ENCODE results near the gene VPS13D.
"Not testable (repeated sequence)": the region's sequence is repeated elsewhere in the genome, so short reads cannot be mapped to it uniquely, and the experiment has no call there.

Gene VPS13D

DNA sequence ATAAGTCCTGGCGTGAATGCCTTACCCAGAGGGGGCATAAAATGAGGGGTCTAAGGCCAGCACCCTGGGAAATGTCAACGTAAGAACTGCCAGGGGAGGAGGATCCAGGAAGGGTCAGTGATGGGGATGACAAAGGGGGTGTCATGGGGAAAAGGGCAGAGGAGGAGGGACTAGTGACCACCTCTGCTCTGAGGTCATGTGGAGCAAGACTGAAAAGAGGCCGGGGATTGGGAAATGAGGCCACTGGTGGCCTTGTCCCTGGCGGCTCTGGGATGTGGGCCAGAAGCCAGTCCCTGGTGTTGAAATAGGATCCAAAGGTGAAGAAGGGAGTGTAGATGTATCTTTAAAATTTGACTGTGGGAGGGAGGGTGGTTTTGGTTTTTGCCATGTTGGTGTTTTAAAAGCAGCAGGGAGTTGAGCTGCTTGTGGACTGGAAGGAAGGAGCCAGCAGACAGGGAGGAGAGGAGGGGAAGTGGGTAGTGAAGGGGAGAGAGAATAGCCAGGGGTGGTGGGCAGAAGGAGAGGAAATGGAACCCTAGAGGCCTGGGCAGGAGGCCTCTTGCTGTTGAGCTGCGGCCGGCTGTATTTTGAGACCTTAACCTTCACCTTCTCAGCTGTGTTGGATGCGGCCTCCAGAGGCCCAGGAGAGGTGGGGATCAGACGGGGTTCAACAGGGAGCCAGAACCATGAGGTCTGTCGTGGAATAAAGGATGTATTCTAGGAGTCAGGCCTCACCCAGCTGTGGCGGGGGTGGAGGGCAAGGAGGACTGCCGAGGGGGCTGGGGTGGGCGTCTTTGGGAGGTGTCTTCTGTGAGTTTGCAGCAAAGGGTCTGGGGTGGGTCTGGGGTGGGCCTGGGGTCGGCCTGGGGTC, 295.7 kb downstream of the VPS13D start:
- DNase-seq: no peak

DNA sequence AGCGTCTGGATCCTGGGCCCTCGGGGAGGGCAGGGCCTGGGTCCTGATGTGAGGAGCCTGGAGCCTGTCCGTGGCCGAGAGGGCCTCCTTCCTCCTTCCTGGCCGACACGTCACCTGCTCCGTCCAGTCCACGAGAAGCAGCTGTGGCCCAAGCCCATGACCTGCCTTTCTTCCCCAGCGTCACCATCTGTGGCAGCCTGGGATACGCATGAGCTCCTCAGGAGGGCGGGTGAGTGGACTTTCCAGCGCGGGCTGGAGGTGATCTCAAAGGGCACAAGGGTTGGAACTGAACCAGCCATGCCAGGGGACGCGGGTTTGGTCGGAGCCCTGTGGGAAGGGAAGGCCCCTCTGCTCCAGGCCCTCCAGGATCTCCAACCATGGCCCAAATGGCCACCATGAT, 297.7 kb downstream of the VPS13D start:
- peak; percentile 94 for DNase-seq

DNA sequence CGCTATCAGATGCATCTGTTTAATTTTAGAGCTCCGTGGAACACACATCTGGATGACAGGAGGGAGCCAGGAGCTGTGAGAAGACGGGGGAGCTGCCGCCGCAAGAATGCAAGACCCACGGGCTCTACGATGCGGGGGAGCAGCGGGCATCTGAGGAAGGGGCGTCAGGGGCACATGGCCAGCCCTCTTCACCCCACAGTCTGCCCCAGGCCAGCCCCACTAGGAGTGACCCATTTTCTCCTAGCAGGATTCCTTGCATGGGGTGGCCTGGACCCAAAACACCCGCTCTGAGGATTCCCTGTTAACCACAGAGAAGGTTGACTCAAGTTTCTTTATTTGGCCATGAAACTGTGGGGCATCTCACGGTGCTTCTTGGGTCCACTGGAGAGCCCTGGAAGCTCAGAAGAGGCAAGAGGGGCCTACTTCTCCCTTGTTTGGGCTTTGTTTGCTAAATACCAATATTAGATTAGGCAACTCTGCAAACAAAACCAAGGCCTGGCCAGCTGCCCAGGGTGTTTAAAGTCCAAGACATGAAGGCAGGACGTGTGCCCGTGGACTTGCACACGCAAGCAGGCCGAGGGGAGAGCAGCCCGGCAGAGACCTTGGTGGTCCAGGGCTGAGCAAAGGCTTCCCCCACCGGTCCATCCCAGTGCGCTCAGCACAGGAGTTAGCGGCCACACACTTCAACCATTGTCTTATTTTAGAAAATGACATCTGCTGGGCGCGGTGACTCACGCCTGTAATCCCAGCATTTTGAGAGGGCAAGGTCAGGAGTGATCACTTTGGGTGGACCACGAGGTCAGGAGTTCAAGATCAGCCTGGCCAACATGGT, 298.4 kb downstream of the VPS13D start:
- DNase-seq: peak; percentile 95

DNA sequence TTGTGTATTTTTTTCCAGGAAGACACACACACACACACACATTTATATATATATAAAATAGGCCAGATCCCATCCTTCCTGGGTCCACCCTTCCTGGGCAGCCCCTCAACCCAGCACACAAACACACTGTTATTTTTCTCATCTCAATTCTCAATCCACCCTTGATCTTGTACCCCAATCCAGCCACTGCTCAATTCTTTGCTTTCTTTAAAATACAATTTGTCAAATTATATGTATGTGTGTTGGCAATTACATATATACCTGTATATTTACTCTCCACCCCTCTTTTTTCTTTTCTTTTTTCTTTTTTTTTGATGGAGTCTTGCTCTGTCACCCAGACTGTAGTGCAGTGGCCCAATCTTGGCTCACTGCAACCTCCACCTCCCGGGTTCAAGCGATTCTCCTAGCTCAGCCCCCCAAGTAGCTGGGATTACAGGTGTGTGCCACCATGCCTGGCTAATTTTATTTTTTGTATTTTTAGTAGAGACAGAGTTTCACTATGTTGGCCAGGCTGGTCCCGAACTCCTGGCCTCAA, 299.9 kb downstream of the VPS13D start:
- no peak for DNase-seq

DNA sequence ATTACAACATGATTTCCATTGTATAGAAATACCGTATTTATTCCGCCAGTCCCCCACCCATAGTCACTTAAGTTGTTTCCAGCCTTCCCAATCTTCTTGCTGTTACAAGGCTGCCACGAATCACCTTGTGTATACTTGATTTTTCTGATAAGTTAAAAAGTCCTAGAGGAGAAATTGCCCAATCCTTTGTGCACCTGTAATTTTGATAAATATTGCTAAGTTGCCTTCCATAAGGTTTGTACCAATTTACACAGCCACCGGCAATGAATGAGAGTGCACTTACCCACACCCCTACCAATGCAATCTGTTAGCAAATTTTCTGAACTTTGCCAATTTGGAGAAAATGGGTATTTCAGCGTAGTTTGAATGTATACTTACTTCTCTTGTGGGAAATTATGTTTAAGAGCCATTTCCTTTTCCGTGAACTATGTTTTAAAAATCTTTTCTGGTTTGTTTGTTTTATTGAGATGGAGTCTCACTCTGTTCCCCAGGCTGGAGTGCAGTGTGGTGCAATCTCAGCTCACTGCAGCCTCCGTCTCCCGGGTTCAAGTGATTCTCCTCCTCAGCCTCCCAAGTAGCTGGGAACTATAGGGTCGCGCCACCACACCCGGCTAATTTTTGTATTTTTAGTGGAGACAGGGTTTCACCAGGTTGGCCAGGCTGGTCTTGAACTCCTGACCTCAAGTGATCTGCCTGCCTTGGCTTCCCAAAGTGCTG, 300.8 kb downstream of the VPS13D start:
- no peak for DNase-seq

DNA sequence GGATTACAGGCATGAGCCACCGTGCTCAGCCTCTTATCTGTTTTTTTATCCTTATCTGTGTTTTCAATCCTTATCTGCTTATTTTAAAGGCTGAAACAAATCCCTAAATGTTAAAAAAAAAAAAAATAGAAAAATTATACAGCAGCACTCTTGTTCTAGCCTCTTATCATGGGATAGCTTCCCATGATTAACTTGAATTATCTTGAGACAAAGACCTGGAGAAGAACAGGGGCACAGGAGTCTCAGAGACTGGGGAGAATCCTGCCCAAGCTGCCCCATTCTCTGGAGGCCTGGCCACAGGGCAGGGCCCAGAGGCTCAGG, 301.3 kb downstream of the VPS13D start:
- DNase-seq: no peak

DNA sequence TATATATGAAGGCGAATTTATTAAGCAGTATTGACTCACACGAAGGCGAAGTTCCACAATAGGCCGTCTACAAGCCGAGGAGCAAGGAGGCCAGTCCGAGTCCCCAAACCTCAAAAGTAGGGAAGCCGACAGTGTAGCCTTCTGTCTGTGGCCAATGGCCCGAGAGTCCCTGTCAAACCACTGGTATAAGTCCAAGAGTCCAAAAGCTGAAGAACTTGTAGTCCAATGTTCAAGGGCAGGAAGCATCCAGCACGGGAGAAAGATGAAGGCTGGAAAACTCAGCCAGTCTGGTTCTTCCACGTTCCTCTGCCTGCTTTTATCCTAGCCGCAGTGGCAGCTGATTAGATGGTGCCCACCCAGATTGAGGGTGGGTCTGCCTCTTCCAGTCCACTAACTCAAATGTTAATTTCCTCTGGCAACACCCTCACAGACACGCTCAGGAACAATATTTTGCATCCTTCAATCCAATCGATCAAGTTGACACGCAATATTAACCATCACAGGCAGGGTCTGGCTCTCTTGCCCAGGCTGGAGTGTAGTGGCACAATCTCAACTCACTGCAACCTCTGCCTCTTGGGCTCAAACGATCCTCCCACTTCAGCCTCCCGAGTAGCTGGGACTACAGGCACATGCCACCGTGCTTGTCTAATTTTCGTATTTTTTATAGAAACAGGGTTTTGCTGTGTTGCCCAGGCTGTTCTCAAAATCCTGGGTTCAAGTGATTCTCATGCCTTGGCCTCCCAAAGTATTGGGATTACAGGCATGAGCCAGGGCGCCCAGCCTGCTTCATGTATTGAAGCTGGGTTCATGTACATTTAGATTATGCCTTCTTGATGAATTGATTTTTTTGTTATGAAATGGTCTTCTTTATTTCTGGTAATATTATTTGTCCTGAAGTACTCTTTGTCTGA, 302.8 kb downstream of the VPS13D start:
- DNase-seq: no peak

DNA sequence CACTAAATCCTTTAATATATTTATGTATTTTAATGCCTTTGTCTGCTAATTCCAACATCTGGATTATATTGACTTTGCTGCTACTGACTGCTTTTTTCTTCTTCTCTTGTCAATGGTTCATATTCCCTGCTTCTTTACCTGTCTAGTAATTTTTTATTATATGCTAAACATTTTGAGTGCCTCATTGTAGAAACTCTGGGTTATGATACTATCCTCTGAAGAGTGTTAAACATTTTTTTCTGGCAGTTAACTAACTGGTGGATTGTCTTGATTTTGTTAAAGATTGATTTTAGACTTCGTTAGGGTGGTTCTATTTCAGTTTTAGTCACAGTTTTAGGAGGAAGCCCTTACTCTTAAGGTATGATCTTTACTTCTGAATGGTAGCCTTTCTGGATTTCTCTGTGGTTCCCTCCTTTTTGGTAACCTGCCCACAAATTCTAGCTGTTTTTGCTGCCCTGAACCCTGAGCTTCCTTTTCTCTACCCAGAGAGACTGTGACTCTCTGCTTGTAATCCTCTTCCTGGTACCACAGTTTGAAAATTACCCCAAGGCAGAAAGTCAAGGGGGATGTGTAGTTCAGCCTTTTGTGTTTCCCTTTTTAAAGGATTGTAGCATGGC, 306.3 kb downstream of the VPS13D start:
- DNase-seq: no peak

DNA sequence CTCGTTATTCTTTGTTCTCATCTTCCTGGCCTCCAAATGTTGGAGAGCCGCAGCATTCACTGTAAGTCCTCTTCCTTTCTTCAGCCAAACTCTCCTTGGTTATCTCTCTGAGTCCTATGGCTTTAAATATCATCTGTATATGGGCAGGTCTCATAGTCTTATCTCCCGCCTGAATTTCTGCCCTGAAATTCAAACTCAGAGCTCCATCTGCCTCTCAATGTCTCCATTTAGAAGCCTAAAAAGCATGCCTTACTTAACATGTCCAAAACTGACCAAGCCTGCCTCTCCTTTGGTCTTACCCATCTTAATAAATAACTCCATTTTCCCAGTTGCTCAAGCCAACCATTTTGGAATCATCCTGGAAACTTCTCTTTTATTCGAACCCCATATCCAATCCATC, 307.5 kb downstream of the VPS13D start:
- DNase-seq: no peak

DNA sequence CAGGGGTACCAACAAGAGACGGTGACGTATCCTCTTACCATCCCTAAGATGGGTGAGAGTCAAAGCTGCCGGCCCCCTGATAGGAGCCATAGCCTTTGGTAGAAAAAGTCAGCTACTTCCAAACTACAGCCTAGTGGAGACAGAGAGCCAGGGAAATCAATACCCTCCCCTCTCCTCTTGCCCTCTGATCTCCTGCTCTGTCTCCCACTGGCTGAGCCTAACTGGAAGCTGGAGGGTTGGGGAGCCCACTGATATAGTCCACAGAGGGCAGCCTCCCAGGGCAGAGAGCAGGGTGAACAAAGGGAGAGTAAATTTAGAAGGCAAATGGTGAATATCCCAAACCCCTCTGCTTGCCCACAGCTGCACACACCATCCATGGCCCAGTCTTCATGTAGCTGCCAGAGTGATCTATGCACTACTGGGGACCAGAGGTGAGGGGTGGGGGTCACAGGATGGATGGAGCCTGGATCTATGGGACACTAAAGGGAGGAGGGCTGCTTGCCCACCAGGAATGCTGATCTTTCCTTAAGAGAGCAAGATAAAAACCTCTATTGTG, 308.2 kb downstream of the VPS13D start:
- DNase-seq: no peak

DNA sequence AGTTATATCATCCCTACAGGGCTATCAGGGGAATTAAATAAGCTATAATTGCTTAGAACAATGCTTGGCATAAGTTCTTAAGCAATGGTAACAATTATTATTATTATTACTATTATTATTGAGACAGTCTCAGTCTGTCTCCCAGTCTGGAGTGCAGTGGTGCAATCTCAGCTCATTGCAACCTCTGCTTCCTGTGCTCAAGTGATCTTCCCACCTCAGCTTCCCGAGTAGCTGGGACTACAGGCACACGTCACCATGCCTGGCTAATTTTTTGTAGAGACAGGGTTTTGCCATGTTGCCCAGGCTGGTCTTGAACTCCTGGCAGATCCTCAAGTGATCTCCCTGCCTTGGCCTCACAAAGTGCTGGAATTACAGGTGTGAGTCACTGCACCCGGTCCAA, 308.7 kb downstream of the VPS13D start:
- DNase-seq: not testable (repeated sequence)

DNA sequence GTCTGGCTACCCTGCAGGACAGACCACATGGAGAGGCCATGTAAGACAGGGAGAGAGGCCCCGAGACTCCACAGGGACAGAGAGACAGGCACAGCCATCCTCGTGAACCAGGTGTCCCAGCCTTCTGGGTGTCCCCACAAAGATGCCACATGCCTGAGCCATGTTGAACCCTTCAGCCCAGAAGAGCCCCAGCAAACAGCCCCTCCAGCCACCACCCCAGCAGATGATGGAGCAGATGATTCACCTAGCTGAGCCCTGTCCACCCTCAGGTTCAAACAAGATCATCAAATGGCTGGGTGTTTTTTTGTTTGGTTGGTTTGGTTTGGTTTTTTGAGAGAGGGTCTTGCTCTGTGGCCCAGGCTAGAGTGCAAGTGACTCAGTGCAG, 309.5 kb downstream of the VPS13D start:
- DNase-seq: no peak

DNA sequence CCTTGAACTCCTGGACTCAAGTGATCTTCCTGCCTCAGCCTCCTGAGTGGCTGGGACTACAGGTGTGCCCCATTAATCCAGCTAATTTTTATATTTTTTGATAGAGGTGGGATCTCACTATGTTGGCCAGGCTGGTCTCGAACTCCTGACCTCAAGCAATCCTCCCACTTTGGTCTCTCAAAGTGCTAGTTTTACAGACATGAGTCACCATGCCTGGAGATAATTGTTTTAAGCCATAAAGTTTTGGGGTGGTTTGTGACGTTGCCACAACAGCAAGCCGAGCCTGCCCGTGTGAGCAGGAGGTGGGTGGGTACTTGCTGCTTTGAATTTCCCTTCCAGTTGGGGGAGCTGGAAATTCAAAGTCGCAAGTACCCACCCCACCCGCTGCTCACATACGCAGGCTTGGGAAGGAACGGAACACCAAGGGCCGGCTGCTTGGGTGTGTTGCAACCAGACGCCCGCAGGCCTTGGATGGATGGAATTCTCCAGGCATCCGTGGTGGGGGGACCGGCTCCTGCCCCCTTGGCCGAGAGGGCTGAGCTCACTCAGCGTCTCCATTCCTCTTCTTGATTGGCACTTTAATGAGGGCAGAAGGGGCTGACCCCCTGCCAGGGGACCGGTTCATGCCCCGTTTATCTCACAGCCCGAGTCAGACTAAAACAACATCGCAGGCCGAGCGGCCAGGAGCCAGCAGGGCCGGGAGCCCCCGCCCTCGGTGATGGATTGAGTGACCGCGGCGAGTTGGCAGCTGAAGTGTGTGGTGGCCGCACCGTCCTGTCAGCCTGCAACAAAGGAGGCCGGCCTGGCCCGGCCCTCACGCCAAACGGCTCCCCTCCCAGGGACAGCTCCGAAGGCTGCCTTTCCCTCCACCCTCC, 310.1 kb downstream of the VPS13D start:
- no peak for DNase-seq

DNA sequence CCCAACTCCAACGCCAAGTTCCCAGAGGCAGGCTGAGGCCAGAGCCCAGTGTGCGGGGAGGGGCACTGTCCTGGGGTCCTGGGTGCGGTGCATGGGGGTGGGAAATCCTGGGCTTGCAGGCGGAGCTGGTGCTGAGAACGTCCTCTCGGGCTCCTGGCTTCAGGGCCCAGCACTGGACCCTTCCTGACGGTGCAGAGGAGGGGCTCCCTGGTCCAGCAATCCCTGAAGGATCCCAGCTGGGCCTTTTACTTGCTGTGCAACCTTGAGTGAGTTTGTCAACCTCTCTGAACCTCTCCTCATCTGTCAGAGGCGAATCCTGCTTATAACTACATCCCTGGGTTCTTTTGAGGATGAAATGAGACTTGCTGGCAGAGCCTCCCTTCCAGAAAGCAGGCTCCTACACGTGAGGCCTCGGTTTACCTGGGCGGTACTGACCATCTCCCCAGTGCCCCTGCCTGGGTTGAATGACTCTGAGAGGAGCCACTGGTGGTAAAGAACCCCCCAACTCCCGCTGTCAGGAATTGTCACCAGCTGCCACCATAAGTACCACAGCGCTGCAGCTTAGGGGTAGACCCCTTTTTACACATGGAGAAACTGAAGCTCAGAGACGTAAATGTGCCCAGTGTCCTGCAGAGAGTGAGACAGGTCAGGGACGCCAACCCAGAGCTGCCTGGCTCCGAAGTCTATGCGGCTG, 310.9 kb downstream of the VPS13D start:
- DNase-seq: no peak

DNA sequence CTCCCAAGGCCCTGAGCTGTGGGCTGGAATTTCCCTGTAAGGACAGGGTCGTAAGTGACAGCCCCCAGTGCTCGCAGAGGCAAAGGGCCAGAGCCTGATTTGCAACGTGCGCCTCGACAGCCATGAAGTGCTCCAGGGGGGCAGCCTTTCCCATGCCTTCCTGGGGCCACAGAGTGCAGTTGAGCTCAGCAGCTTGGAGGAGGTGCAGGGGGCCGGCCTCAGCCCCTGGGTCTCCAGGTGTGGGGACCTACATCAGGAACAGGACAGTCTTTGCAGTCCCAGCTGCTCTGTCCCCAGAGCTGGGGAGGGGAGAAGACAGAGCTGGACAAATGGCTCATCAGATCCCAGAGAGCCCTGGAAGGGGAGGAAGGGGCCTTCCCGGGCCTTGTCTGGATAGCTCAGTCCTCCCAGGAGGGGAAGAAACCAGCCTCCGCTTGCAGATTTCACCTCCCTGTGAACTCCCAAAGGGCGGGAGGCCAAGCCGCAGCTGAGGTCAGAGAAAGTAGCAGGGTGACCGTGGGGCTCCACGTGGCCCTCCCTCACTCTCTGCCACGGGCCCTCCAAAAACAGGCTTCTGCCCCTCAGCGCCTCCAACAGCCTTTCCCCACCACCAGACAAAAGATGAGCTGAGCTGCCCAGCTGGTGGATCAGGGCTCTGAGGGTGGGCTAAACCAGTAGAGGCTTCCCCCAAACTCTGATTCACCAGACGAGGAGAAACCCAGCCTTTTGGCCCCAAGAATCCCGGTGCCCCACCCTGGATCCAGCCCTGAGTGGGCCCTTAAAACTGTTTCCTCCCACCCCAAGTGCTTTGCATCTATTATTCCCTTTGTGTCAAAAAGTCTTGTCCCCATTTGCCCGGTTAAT, 311.7 kb downstream of the VPS13D start:
- no peak for DNase-seq

DNA sequence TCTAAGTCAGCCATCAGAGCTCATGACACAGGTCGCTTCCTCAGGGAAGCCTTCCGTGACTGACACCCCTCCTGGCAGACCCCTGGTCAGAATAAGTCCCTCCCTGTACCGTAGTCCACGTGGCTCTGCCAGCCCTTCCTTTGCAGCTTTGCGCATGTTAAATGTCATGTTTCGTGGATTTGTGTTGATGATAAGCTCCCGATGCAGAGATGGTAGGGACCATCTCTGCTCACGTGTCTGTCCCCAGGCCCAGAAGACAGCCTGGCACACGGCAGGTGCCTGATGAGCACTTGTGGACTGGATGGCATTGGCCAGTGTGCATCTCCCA, 312.3 kb downstream of the VPS13D start:
- DNase-seq: no peak

DNA sequence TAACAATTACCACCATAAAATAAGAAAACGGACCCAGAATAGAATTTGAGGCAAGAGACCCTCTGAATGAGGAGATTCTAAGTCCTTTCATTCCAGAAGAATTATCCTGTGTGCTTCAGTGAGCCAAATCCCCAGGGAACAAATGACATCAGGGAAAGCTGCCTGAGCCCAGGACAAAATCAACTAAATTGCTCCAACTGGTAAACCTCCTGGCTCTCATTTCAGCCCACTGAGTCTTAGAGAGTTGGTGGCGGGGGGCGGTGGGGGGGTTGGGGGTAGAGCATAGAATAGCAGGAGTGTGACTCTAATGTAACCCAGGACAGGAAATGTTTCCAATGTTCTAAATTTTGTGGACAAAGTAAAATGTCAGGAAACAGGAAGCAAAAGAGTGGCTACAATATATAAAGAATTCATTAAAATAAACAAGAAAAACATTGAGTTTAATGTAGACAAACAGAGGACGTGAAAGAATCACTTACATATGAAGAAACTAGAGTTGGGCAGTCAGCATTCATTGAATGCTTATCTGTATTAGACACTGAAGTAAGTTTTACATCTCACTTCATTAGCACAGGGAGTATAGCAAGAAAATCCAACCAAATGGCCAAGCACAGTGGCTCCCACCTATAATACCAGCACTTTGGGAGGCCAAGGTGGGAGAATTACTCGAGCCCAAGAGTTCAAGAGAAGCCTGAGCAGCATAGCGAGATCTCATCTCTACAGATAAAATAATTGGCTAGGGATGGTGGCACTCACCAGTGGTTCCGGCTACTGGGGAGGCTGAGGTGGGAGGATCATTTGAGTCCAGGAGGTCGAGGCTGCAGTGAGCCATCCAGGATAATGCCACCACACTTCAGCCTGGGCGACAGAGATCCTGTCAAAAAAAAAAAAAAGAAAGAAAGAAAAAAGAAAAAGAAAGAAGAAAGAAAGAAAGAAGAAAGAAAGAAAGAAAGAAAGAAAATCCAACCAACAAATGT, 313.1 kb downstream of the VPS13D start:
- no peak for DNase-seq

DNA sequence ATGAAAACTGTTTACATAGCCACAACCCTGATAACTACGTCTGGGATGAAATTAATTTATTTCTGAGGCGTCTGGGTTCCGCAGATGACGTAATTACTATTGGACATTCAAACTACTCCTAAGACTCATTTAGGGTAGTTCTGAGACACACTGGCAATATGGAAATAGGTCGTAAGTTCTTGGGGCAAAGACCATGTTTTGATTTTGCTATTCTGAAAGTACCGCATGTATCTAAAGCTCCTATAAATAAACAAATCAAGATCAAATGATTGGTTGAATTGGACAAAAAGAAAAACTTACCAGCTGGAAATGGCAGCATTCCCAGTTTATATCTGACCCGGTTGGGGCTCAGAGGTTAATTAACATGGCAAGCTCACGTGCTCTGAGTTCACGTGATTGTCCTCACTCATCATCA, 313.9 kb downstream of the VPS13D start:
- no peak for DNase-seq
